Testis (tissue), 3 donors: ENCODE measurements around the gene CPSF7. TPM values are rescaled to one million over a fixed set of nuclear protein-coding genes. Genes with fewer than 3 reads are reported as not detected.

Source experiments
- DNase-seq: peaks from one replicate; pipeline ENCODE4 v3.0.0-alpha.2; 2019
- H3K27ac ChIP-seq, 2 donors: fragments of 200-600 bp; sonication (generic); one replicate each; pipeline ENCODE4 v1.5.1; 2019
- H3K27me3 ChIP-seq: fragments of 200-600 bp; sonication (generic); one replicate; pipeline ENCODE4 v1.5.1; 2019
- H3K36me3 ChIP-seq: fragments of 200-600 bp; sonication (generic); one replicate; pipeline ENCODE4 v1.5.1; 2017; ENCODE audit warnings: low read depth; ENCODE audit errors: missing control alignments
- H3K4me1 ChIP-seq: fragments of 200-600 bp; sonication (generic); one replicate; pipeline ENCODE4 v1.5.1; 2019
- H3K4me3 ChIP-seq, 2 donors: fragments of 200-600 bp; sonication (generic); one replicate each; pipeline ENCODE4 v1.5.1; 2017 to 2019
- H3K9me3 ChIP-seq: fragments of 200-600 bp; sonication (generic); one replicate; pipeline ENCODE4 v1.5.1; 2017
- POLR2A ChIP-seq: fragments of 450-650 bp; IDR thresholded peaks from one replicate; pipeline ENCODE4 v1.6.1; 2017; ENCODE audit warnings: antibody characterized with exemption, mild to moderate bottlenecking, moderate library complexity
- WGBS, 2 donors: methylation state at CpG; one replicate each; pipeline ENCODE4 v1.1.5; 2018; 5-methylcytosine and 5-hydroxymethylcytosine counted together
- intact Hi-C: fragments of 100-400 bp; cut with DNase I; formaldehyde crosslinking; loops from one replicate; pipeline ENCODE4 v1.15.1; 2023; ENCODE audit warnings: low total_unique reads
- polyA plus RNA-seq: library from polyadenylated mRNA; stranded (reverse); fragments of 350-450 nt; fragmentation: Illumina TruSeq; extraction: RNeasy Lipid Tissue Mini Kit (QIAGEN cat#74804); gene quantifications from one replicate; pipeline ENCODE4 v1.2.3, GENCODE V29; 2014; ENCODE audit warnings: low read depth, low replicate concordance; ENCODE audit not compliant: insufficient read depth
- total RNA-seq, 2 donors: library from RNA; depleted of rRNA; stranded (reverse); fragments of >200 nt; gene quantifications; one replicate each; pipeline ENCODE4 v1.2.3, GENCODE V29; 2016
- TF ChIP-seq, protein P1 (sequence below), 3 experiments: fragments of 450-650 bp in 2 of 3; fragments of 200-600 bp in 1 of 3; sonication (generic) in 1 of 3; IDR thresholded peaks; one replicate each; pipeline ENCODE4 v1.5.1; 2016 to 2019; ENCODE audit warnings: antibody characterized with exemption in 3 of 3, mild to moderate bottlenecking in 2 of 3, moderate library complexity in 1 of 3

CPSF7 gene
- total and polyA plus RNA-seq, 3 donors from 2014 or later, result 84.2 to 107 (median 86.5) TPM

DNA sequence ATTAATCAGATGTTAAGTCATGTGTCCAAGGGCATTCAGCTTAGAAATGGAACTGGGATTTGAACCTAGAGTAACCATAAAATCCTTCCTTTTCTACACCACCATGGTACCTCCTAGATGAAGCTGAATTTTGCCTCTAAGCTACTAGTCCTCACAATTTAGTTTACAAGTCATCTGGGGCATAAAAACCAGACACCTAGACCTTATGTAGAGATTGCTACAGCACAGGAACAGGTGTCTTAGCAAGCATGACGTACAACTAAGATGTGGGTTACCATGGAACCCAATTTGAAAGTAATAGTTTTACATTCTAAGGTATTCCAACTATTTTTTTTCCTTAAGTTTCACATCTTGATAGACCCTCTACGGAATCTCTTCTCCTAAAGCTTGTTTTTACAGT is 28.2 kb downstream of the CPSF7 start:
- intact Hi-C loops, result no loop called here
- Histone ChIP-seq H3K27ac (no peak overlapping the region), H3K4me1 (peaks cover 5% of the 10 kb centered on the region), H3K9me3 (no peaks in the 10 kb centered on the region), H3K36me3 (no peaks in the 10 kb centered on the region), H3K4me3 (no peak overlapping the region), H3K27me3 (no peaks in the 10 kb centered on the region)
- no peak for TF ChIP-seq POLR2A
- TF ChIP-seq, protein P1, sequence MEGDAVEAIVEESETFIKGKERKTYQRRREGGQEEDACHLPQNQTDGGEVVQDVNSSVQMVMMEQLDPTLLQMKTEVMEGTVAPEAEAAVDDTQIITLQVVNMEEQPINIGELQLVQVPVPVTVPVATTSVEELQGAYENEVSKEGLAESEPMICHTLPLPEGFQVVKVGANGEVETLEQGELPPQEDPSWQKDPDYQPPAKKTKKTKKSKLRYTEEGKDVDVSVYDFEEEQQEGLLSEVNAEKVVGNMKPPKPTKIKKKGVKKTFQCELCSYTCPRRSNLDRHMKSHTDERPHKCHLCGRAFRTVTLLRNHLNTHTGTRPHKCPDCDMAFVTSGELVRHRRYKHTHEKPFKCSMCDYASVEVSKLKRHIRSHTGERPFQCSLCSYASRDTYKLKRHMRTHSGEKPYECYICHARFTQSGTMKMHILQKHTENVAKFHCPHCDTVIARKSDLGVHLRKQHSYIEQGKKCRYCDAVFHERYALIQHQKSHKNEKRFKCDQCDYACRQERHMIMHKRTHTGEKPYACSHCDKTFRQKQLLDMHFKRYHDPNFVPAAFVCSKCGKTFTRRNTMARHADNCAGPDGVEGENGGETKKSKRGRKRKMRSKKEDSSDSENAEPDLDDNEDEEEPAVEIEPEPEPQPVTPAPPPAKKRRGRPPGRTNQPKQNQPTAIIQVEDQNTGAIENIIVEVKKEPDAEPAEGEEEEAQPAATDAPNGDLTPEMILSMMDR (IDR thresholded peaks at IDR 0.05), result no peak
- DNase-seq, result no peak
- 92 to 93% methylated on average over 2 of the region's 2 CpGs for WGBS, 2 donors

DNA sequence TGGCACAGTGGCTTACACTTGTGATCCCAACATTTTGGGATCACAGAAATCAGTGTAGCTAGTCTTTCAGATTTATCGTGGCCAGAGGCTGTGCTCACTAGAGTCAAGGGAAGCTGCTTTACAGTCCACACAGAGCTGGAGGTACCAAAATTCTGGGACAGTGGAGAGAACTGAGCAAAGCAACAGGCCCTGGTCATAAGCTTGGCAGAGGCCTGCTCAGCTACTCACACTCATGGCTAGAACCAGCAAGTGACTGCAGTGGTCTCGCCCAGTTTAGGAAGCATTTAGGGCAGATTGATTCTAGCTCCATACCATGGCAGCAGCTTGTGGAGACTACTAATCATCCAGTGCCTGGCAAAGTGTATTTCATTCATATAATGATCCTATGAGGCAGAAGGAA is 28.6 kb downstream of the CPSF7 start:
- DNase-seq, result no peak
- TF ChIP-seq, protein P1 (IDR thresholded peaks at IDR 0.05), result no peak
- no peak for TF ChIP-seq POLR2A
- no peaks in the 10 kb centered on the region for H3K27me3 ChIP-seq
- H3K27ac ChIP-seq, result no peak overlapping the region
- no peaks in the 10 kb centered on the region for H3K36me3 ChIP-seq
- H3K4me3 ChIP-seq, result no peak overlapping the region
- WGBS, 2 donors, result 88 to 93% methylated on average over 2 of the region's 2 CpGs
- intact Hi-C loops, result no loop called here
- H3K4me1 ChIP-seq, result peaks cover 5% of the 10 kb centered on the region
- H3K9me3 ChIP-seq, result no peaks in the 10 kb centered on the region

DNA sequence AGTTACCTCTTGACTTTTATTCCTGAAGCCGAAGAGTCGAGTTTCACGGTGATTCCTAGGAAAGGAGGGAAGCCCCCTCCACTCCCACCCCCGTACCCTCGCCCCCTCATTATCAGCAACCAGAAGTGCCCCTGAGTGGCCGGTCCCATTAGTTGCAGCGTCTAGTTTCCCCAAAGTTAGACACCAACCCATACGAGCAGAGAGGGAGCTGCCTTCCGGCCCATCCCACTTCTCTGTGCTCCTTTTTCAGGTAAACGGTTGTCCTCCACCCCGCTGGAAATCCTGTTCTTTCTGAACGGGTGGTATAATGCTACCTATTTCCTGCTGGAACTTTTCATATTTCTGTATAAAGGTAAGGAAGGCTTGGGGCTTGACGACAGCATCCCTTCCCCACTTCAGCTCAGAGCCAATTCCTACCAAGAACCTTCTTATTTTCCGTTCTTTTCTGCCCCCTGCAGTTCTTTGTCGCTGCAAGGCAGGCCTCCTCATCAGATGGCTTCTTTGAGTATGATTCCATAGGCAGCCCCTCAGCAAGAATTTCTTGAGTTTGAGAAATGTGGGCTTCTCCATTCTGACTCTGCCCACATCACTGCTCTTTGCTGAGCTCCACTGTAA is 36.7 kb downstream of the CPSF7 start:
- DNase-seq, result peak; percentile 30
- Histone ChIP-seq H3K27me3 (no peaks in the 10 kb centered on the region), H3K4me3 (peak overlapping the region; percentile 63 to 89), H3K36me3 (no peaks in the 10 kb centered on the region), H3K9me3 (no peaks in the 10 kb centered on the region), H3K27ac (peak overlapping the region; percentile 53 to 80), H3K4me1 (peaks cover 8% of the 10 kb centered on the region)
- 2% methylated on average over 15 of the region's 15 CpGs for WGBS, 2 donors
- intact Hi-C loops, result no loop called here
- TF ChIP-seq, protein P1 (IDR thresholded peaks at IDR 0.05), result no peak
- no peak for TF ChIP-seq POLR2A

DNA sequence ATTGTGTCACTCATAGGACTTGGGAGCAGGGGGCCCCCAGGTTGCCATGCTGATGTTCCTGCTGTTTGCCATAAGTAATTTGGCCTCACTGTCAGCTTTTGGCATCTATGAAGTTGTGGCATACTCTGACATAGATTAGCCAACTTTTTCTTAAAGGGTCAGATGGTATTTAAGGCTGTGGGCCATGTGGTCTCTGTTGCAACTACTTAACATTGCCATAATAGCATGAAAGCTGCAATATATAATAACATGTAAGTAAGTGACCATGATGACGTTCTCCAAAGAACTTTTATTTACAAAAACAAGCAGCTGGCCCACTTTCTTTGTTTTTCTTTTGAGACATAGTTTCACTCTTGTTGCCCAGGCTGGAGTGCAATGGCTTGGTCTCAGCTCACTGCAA is 39.6 kb downstream of the CPSF7 start:
- TF ChIP-seq, protein P1 (IDR thresholded peaks at IDR 0.05), result no peak
- TF ChIP-seq POLR2A, result no peak
- Histone ChIP-seq H3K36me3 (no peaks in the 10 kb centered on the region), H3K9me3 (no peaks in the 10 kb centered on the region), H3K4me1 (peaks cover 8% of the 10 kb centered on the region), H3K27me3 (no peaks in the 10 kb centered on the region), H3K4me3 (no peak overlapping the region), H3K27ac (no peak overlapping the region)
- DNase-seq, result no peak
- whole genome bisulfite sequencing, 2 donors, result 56 to 68% methylated on average over 1 of the region's 1 CpG
- intact Hi-C loops, result no loop called here
